ENCODE results near the gene OBP2A. TPM values are rescaled to one million over a fixed set of nuclear protein-coding genes. Genes with fewer than 3 reads are reported as not detected.

The OBP2A gene
- total RNA-seq, result not detected in 2 replicates

DNA sequence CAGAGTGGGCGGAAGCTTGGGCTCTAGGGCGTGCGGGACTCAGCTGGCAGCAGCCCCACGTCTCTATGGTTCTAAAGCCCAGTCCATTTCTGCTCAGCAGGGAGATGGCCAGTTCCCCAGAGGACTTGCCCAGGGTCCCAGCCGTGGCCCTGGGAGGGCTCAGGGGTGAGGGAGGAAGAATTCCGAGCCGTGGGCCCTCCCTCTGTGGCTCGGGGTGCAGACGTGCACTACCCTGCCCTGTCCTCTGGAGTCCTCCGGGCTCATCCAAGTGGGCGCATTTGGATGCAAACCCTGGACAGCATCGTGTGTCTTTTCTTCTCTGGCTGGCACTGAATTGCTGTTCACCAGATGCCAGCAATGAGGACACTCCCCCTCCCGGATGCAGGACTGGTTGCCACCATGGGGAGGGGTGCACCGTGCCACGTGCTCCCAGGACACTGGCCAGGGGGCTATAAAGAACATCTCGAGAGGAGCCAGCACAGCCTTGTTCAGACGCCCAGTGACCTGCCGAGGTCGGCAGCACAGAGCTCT is at the start of gene OBP2A:
OBP2A (plus strand) TSS at position 481 of the 531 bp plus-strand sequence. CDS start 55 bp downstream, outside the sequence.

DNA sequence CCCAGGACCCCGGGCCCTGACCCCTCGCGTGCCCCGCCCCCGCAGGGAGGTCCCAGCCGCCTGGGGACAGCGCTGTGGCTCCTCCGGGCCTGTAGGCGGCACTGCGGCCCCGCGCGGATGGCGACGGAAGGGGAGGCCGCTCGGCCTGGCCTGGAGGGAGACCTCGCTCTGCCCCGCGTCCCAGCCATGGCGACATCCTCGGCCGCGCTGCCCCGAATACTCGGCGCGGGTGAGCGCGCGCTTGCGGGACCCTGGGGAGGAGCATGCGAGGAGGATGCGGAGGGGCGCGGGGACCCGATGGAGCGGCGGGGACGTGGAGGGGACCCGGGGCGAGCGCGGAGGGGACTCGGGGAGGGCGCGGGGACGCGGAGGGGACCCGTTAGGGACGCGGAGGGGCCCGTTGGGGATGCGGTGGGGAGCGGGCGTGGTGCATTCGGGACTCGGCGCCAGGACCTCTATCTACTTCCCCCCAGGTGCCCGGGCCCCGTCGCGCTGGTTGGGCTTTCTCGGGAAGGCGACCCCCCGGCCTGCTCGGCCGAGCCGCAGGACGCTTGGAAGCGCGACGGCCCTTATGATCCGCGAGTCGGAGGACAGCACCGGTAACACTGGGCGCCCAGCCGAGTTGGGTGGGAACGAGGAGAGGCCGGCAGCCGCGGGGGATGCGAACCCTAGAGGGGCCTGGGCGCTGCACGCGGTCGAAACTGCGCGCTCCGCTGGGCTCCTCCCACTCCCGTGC is 45.2 kb upstream of the OBP2A start, which contains the start of gene MRPS2:
MRPS2 (plus strand) TSS at position 158 of the 736 bp plus-strand sequence; CDS start at position 187, 29 bp downstream.

GRCh38 chr9:135520916-135521607 is 24.9 kb upstream of the OBP2A start, which contains the start of gene LCN1:
LCN1 (plus strand) TSS chr9:135521440; CDS start chr9:135521498, 58 bp downstream.

GRCh38 chr9:135561391-135562234 is 15.7 kb downstream of the OBP2A start, which contains the start of gene PAEP:
PAEP (plus strand) TSS chr9:135561756.

Other genes with a start within 250 kb of the OBP2A start
- gene PPP1R26, start 66.3 kb upstream of the OBP2A start, total RNA-seq, result 9.8 and 16.5 TPM in 2 replicates
- gene MRPS2, start 45.4 kb upstream of the OBP2A start, total RNA-seq, result 30.5 and 39.3 TPM in 2 replicates
- gene LCN1, start 24.7 kb upstream of the OBP2A start, total RNA-seq, result not detected in 2 replicates
- not detected in 2 replicates for gene PAEP, start 15.6 kb downstream of the OBP2A start, total RNA-seq
- gene GLT6D1, start 93.4 kb downstream of the OBP2A start, total RNA-seq, result not detected in 2 replicates
- not detected in 2 replicates for gene LCN9, start 117.2 kb downstream of the OBP2A start, total RNA-seq
- gene SOHLH1, start 153.4 kb downstream of the OBP2A start, total RNA-seq, result not detected in 2 replicates
- not detected in 2 replicates for gene KCNT1, start 156.1 kb downstream of the OBP2A start, total RNA-seq